Lung (tissue), 12 donors: ENCODE data around the gene CACNA1I. TPM values are rescaled to one million over a fixed set of nuclear protein-coding genes. Genes with fewer than 3 reads are reported as not detected.

ENCODE experiments used
- ATAC-seq: fragments of 200-7000 bp; cut with Tn5 transposase; one replicate; pipeline ENCODE4 v1.9.1; 2020; ENCODE audit warnings: moderate number of reproducible peaks; ENCODE audit not compliant: insufficient read depth, low FRiP score
- DNase-seq, 3 donors: peaks; one replicate each; pipeline ENCODE4 v3.0.0-alpha.2; 2013 to 2017
- H3K27ac ChIP-seq, 2 donors: one replicate each; pipeline ENCODE4 v1.5.1; 2013; ENCODE audit warnings: mild to moderate bottlenecking in 2 of 2, moderate library complexity in 2 of 2, control low read depth in 1 of 2, inconsistent platforms in 1 of 2, low read depth in 1 of 2, low read length in 1 of 2
- H3K27me3 ChIP-seq, 3 donors: one replicate each; pipeline ENCODE4 v1.5.1; 2013; ENCODE audit warnings: low read length in 2 of 3; ENCODE audit not compliant: control insufficient read depth in 3 of 3, insufficient read depth in 3 of 3
- H3K36me3 ChIP-seq, 4 donors: one replicate each; pipeline ENCODE4 v1.5.1; 2013; ENCODE audit warnings: low read length in 4 of 4, mild to moderate bottlenecking in 1 of 4, moderate library complexity in 1 of 4; ENCODE audit not compliant: control insufficient read depth in 4 of 4, insufficient read depth in 4 of 4
- H3K4me1 ChIP-seq, 5 donors: one replicate each; pipeline ENCODE4 v1.5.1; 2013; ENCODE audit warnings: low read length in 5 of 5, mild to moderate bottlenecking in 2 of 5, moderate library complexity in 1 of 5; ENCODE audit not compliant: control insufficient read depth in 5 of 5, insufficient read depth in 5 of 5
- H3K4me3 ChIP-seq: one replicate; pipeline ENCODE4 v1.5.1; 2013; ENCODE audit warnings: mild to moderate bottlenecking, control low read depth, moderate library complexity
- H3K9ac ChIP-seq, 2 donors: one replicate each; pipeline ENCODE4 v1.5.1; 2013; ENCODE audit warnings: low read length in 2 of 2, control low read depth in 1 of 2; ENCODE audit not compliant: insufficient read depth in 1 of 2
- H3K9me3 ChIP-seq, 4 donors: one replicate each; pipeline ENCODE4 v1.5.1; 2013; ENCODE audit warnings: low read length in 3 of 4, mild to moderate bottlenecking in 1 of 4, moderate library complexity in 1 of 4; ENCODE audit not compliant: control insufficient read depth in 4 of 4, insufficient read depth in 3 of 4
- CTCF ChIP-seq: IDR thresholded peaks from 2 replicates; pipeline ENCODE4 v1.5.1; 2012; ENCODE audit warnings: mild to moderate bottlenecking; ENCODE audit errors: control extremely low read depth, extremely low read depth
- WGBS, 2 donors: extraction: QIAGEN DNeasy Blood & Tissue Kit; methylation state at CpG; one replicate each; pipeline ENCODE4 v1.1.7; 2013; 5-methylcytosine and 5-hydroxymethylcytosine counted together
- polyA plus RNA-seq, 2 donors: library from polyadenylated mRNA; stranded (reverse); fragments of 200-250 nt; gene quantifications; one replicate each; pipeline ENCODE4 v1.2.1, GENCODE V29; 2013
- total RNA-seq, 2 donors: library from RNA; depleted of rRNA in 1 of 2; stranded (reverse); fragments of >200 nt in 1 of 2; gene quantifications; one replicate each; pipeline ENCODE4 v1.2.1, GENCODE V29; 2014 to 2021
- donor health status: control.
- donor health status: control.
- donor health status: Bipolar disorder and iron deficiency.
- donor health status: healthy.
- donor health status: DM: yes; HTN: yes; CAD: no.

The CACNA1I gene
- total and polyA plus RNA-seq, 4 donors, result 0.07 to 0.22 (median 0.16) TPM

GRCh38 chr22:39716534-39716933 is 146.0 kb downstream of the CACNA1I start:
- Histone ChIP-seq H3K36me3 (no peaks in the 10 kb centered on the region), H3K4me1 (no peaks in the 10 kb centered on the region), H3K27ac (no peak overlapping the region), H3K9ac (no peak overlapping the region), H3K4me3 (no peak overlapping the region), H3K27me3 (peaks cover 0 to 17% (median 5%) of the 10 kb centered on the region in 3 donors), H3K9me3 (no peaks in the 10 kb centered on the region)
- WGBS, 2 donors, result 86 to 87% methylated on average over 10 of the region's 10 CpGs
- ATAC-seq, result no peak
- TF ChIP-seq CTCF, result no peak
- no peak for DNase-seq

GRCh38 chr22:39717099-39717498 is 146.5 kb downstream of the CACNA1I start:
- no peaks in the 10 kb centered on the region for H3K4me1 ChIP-seq
- no peaks in the 10 kb centered on the region for H3K36me3 ChIP-seq
- no peak for TF ChIP-seq CTCF
- no peak overlapping the region for H3K4me3 ChIP-seq
- ATAC-seq (no peak), DNase-seq (no peak)
- H3K9me3 ChIP-seq, result no peaks in the 10 kb centered on the region
- H3K27me3 ChIP-seq, result peaks cover 0 to 18% (median 2%) of the 10 kb centered on the region in 3 donors
- no peak overlapping the region for H3K9ac ChIP-seq
- WGBS, 2 donors, result 75 to 91% methylated on average over 8 of the region's 8 CpGs
- no peak overlapping the region for H3K27ac ChIP-seq

GRCh38 chr22:39718206-39718605 is 147.7 kb downstream of the CACNA1I start:
- 76 to 79% methylated on average over 7 of the region's 7 CpGs for WGBS, 2 donors
- ATAC-seq, result no peak

More at GRCh38 chr22:39718206-39718605, 147.7 kb downstream of the CACNA1I start:
- no peak overlapping the region for H3K27ac ChIP-seq
- H3K4me1 ChIP-seq, result no peaks in the 10 kb centered on the region
- no peak overlapping the region for H3K9ac ChIP-seq
- TF ChIP-seq CTCF, result no peak
- DNase-seq, result no peak
- H3K27me3 ChIP-seq, result peaks cover 0 to 18% (median 0%) of the 10 kb centered on the region in 3 donors
- no peaks in the 10 kb centered on the region for H3K9me3 ChIP-seq
- H3K36me3 ChIP-seq, result no peaks in the 10 kb centered on the region
- H3K4me3 ChIP-seq, result no peak overlapping the region
